ES-I3 (cell line): ENCODE data around the gene SPNS2.

ENCODE experiments used
- H3K36me3 ChIP-seq: 2 replicates; pipeline ENCODE4 v1.6.1; 2013; ENCODE audit warnings: mild to moderate bottlenecking, low read length, control low read depth, moderate library complexity; ENCODE audit not compliant: insufficient read depth
- H3K4me1 ChIP-seq: 2 replicates; pipeline ENCODE4 v1.6.1; 2013; ENCODE audit warnings: mild to moderate bottlenecking, control low read depth, low read length; ENCODE audit not compliant: insufficient read depth
- H3K9ac ChIP-seq: 2 replicates; pipeline ENCODE4 v1.6.1; 2013; ENCODE audit warnings: low read depth, mild to moderate bottlenecking, low read length, moderate library complexity
- H3K9me3 ChIP-seq: 2 replicates; pipeline ENCODE4 v1.6.1; 2013; ENCODE audit warnings: mild to moderate bottlenecking, low read length, moderate library complexity; ENCODE audit not compliant: control insufficient read depth, insufficient read depth

SPNS2 gene

GRCh38 chr17:4487820-4488716 is 10.6 kb upstream of the SPNS2 start:
- no peaks in the 10 kb centered on the region for H3K36me3 ChIP-seq
- no peak overlapping the region for H3K9ac ChIP-seq
- no peaks in the 10 kb centered on the region for H3K9me3 ChIP-seq
- H3K4me1 ChIP-seq, result peaks cover 2% of the 10 kb centered on the region; the same call in 1 of the 2 replicates

- no peak overlapping the region for H3K9ac ChIP-seq
- no peaks in the 10 kb centered on the region for H3K36me3 ChIP-seq
- H3K9me3 ChIP-seq, result no peaks in the 10 kb centered on the region
- H3K4me1 ChIP-seq, result no peaks in the 10 kb centered on the region; the same call in 1 of the 2 replicates
These were observed 9.6 kb upstream of the SPNS2 start for GRCh38 chr17:4488989-4489595.

GRCh38 chr17:4490109-4490591 is 8.5 kb upstream of the SPNS2 start:
- Histone ChIP-seq H3K4me1 (no peaks in the 10 kb centered on the region; the same call in 1 of the 2 replicates), H3K36me3 (no peaks in the 10 kb centered on the region), H3K9ac (no peak overlapping the region), H3K9me3 (no peaks in the 10 kb centered on the region)

- Histone ChIP-seq H3K9me3 (no peaks in the 10 kb centered on the region), H3K36me3 (no peaks in the 10 kb centered on the region), H3K4me1 (no peaks in the 10 kb centered on the region; the same call in 1 of the 2 replicates), H3K9ac (no peak overlapping the region)
These were observed 8.0 kb upstream of the SPNS2 start for GRCh38 chr17:4490637-4491061.

- H3K4me1 ChIP-seq, result peaks cover 9% of the 10 kb centered on the region; the same call in 1 of the 2 replicates
These were observed 5.7 kb upstream of the SPNS2 start for GRCh38 chr17:4492721-4493561.

GRCh38 chr17:4497101-4497824 is 1.4 kb upstream of the SPNS2 start:
- no peaks in the 10 kb centered on the region for H3K36me3 ChIP-seq
- peaks cover 25% of the 10 kb centered on the region for H3K4me1 ChIP-seq
- no peaks in the 10 kb centered on the region for H3K9me3 ChIP-seq
- H3K9ac ChIP-seq, result no peak overlapping the region

More at GRCh38 chr17:4492721-4493561, 5.7 kb upstream of the SPNS2 start:
- no peak overlapping the region for H3K9ac ChIP-seq
- no peaks in the 10 kb centered on the region for H3K36me3 ChIP-seq
- no peaks in the 10 kb centered on the region for H3K9me3 ChIP-seq

- Histone ChIP-seq H3K36me3 (no peaks in the 10 kb centered on the region), H3K4me1 (peaks cover 25% of the 10 kb centered on the region), H3K9me3 (no peaks in the 10 kb centered on the region), H3K9ac (peak overlapping the region; percentile 43; the same call in 1 of the 2 replicates)
These were observed 930 bp downstream of the SPNS2 start for GRCh38 chr17:4499431-4500190.

GRCh38 chr17:4500191-4500571 is 1.5 kb downstream of the SPNS2 start:
- no peaks in the 10 kb centered on the region for H3K36me3 ChIP-seq
- no peaks in the 10 kb centered on the region for H3K9me3 ChIP-seq
- H3K9ac ChIP-seq, result peak overlapping the region; percentile 43; the same call in 1 of the 2 replicates
- H3K4me1 ChIP-seq, result peaks cover 25% of the 10 kb centered on the region

- Histone ChIP-seq H3K4me1 (peaks cover 32% of the 10 kb centered on the region), H3K9me3 (no peaks in the 10 kb centered on the region), H3K36me3 (no peaks in the 10 kb centered on the region), H3K9ac (no peak overlapping the region)
These were observed 2.7 kb downstream of the SPNS2 start for GRCh38 chr17:4501295-4501949.

GRCh38 chr17:4502466-4503154 is 3.9 kb downstream of the SPNS2 start:
- H3K36me3 ChIP-seq, result no peaks in the 10 kb centered on the region
- H3K9ac ChIP-seq, result no peak overlapping the region
- no peaks in the 10 kb centered on the region for H3K9me3 ChIP-seq
- H3K4me1 ChIP-seq, result peaks cover 27% of the 10 kb centered on the region

GRCh38 chr17:4503283-4504025 is 4.8 kb downstream of the SPNS2 start:
- Histone ChIP-seq H3K36me3 (no peaks in the 10 kb centered on the region), H3K4me1 (peaks cover 20% of the 10 kb centered on the region), H3K9me3 (no peaks in the 10 kb centered on the region), H3K9ac (no peak overlapping the region)

- Histone ChIP-seq H3K9ac (no peak overlapping the region), H3K36me3 (no peaks in the 10 kb centered on the region), H3K4me1 (peaks cover 20% of the 10 kb centered on the region)
These were observed 5.5 kb downstream of the SPNS2 start for GRCh38 chr17:4504188-4504587.

More at GRCh38 chr17:4504188-4504587, 5.5 kb downstream of the SPNS2 start:
- H3K9me3 ChIP-seq, result no peaks in the 10 kb centered on the region
